Natural killer cell treated with Interleukin-12 subunit alpha and Interleukin-12 subunit beta and Interleukin-15 and Interleukin-18, amount 100 ng/mL, for 72 hours (primary cell): ENCODE results near the gene LIMCH1. TPM values are rescaled to one million over a fixed set of nuclear protein-coding genes. Genes with fewer than 3 reads are reported as not detected.

ENCODE experiments used
- ATAC-seq, 2 donors: fragments of 150-1000 bp; cut with Tn5 transposase in 1 of 2; sonication (Bioruptor Pico), chemical (Tn5 transposase) in 1 of 2; 2 replicates each; pipeline ENCODE4 v1.10.0; 2021
- DNase-seq: peaks from one replicate; pipeline ENCODE4 v3.0.0; 2022; ENCODE audit warnings: low spot score
- H3K27ac Mint-ChIP-seq, 2 donors: 1 replicate in 1 of 2; 2 replicates in 1 of 2; pipeline ENCODE4 v1.8.0; 2022; ENCODE audit warnings: mixed read lengths in 2 of 2, mild to moderate bottlenecking in 1 of 2, moderate library complexity in 1 of 2
- H3K27me3 Mint-ChIP-seq, 2 donors: 1 replicate in 1 of 2; 2 replicates in 1 of 2; pipeline ENCODE4 v1.8.0; 2022; ENCODE audit warnings: mixed read lengths in 2 of 2
- H3K36me3 Mint-ChIP-seq: one replicate; pipeline ENCODE4 v1.8.0; 2022; ENCODE audit warnings: mixed read lengths
- H3K4me1 Mint-ChIP-seq, 2 donors: 1 replicate in 1 of 2; 2 replicates in 1 of 2; pipeline ENCODE4 v1.8.0; 2022; ENCODE audit warnings: low read depth in 2 of 2, mixed read lengths in 2 of 2, mild to moderate bottlenecking in 1 of 2
- H3K4me3 Mint-ChIP-seq: one replicate; pipeline ENCODE4 v1.8.0; 2022; ENCODE audit warnings: mixed read lengths
- H3K9me3 Mint-ChIP-seq: 2 replicates; pipeline ENCODE4 v1.8.0; 2022; ENCODE audit warnings: mixed read lengths
- total RNA-seq, 2 donors: library from RNA; stranded (reverse); gene quantifications; one replicate each; pipeline ENCODE4 v1.2.3, GENCODE V29; 2022

Gene LIMCH1
- total RNA-seq, 2 donors from 2014 or later: not detected

GRCh38 chr4:41590591-41590990 lies 52.6 kb downstream of the LIMCH1 start:
- H3K27me3 Mint-ChIP-seq: peaks cover 4% of the 10 kb centered on the region in 2 donors
- no peak overlapping the region for H3K27ac Mint-ChIP-seq
- H3K4me1 Mint-ChIP-seq: no peaks in the 10 kb centered on the region
- ATAC-seq (no peak), DNase-seq (no peak)
- peaks cover 8% of the 10 kb centered on the region for H3K9me3 Mint-ChIP-seq
- H3K36me3 Mint-ChIP-seq: no peaks in the 10 kb centered on the region
- no peak overlapping the region for H3K4me3 Mint-ChIP-seq

- no peak overlapping the region for H3K27ac Mint-ChIP-seq
- peaks cover 0 to 4% of the 10 kb centered on the region in 2 donors for H3K27me3 Mint-ChIP-seq
- no peaks in the 10 kb centered on the region for H3K36me3 Mint-ChIP-seq
- no peak overlapping the region for H3K4me3 Mint-ChIP-seq
- H3K4me1 Mint-ChIP-seq: no peaks in the 10 kb centered on the region
- ATAC-seq: no peak
- peaks cover 4% of the 10 kb centered on the region for H3K9me3 Mint-ChIP-seq
- DNase-seq: no peak
These were observed 56.5 kb downstream of the LIMCH1 start for GRCh38 chr4:41594432-41594831.

- no peak overlapping the region for H3K27ac Mint-ChIP-seq
- no peaks in the 10 kb centered on the region for H3K36me3 Mint-ChIP-seq
- H3K4me3 Mint-ChIP-seq: no peak overlapping the region
- DNase-seq: no peak
- ATAC-seq: no peak
- H3K9me3 Mint-ChIP-seq: peaks cover 8% of the 10 kb centered on the region
- H3K4me1 Mint-ChIP-seq: no peaks in the 10 kb centered on the region
- H3K27me3 Mint-ChIP-seq: peaks cover 0 to 7% of the 10 kb centered on the region in 2 donors
These were observed 59.5 kb downstream of the LIMCH1 start for GRCh38 chr4:41597494-41597893.

- no peak overlapping the region for H3K27ac Mint-ChIP-seq
- H3K36me3 Mint-ChIP-seq: no peaks in the 10 kb centered on the region
- peaks cover 8% of the 10 kb centered on the region for H3K9me3 Mint-ChIP-seq
- H3K4me3 Mint-ChIP-seq: no peak overlapping the region
- peaks cover 0 to 7% of the 10 kb centered on the region in 2 donors for H3K27me3 Mint-ChIP-seq
- ATAC-seq (no peak), DNase-seq (no peak)
- no peaks in the 10 kb centered on the region for H3K4me1 Mint-ChIP-seq
These were observed 60.6 kb downstream of the LIMCH1 start for GRCh38 chr4:41598580-41598979.

GRCh38 chr4:41599192-41599786 lies 61.3 kb downstream of the LIMCH1 start:
- H3K27me3 Mint-ChIP-seq: peaks cover 0 to 7% of the 10 kb centered on the region in 2 donors
- peaks cover 8% of the 10 kb centered on the region for H3K9me3 Mint-ChIP-seq
- H3K4me1 Mint-ChIP-seq: no peaks in the 10 kb centered on the region
- H3K36me3 Mint-ChIP-seq: no peaks in the 10 kb centered on the region
- no peak overlapping the region for H3K27ac Mint-ChIP-seq
- no peak overlapping the region for H3K4me3 Mint-ChIP-seq
- ATAC-seq (no peak), DNase-seq (no peak)

- Mint-ChIP-seq H3K27me3 (peaks cover 0 to 4% of the 10 kb centered on the region in 2 donors), H3K36me3 (no peaks in the 10 kb centered on the region), H3K9me3 (peaks cover 6% of the 10 kb centered on the region), H3K4me3 (no peak overlapping the region), H3K4me1 (no peaks in the 10 kb centered on the region), H3K27ac (no peak overlapping the region)
- ATAC-seq (no peak), DNase-seq (no peak)
These were observed 62.4 kb downstream of the LIMCH1 start for GRCh38 chr4:41600243-41600912.

GRCh38 chr4:41601025-41601424 lies 63.1 kb downstream of the LIMCH1 start:
- Mint-ChIP-seq H3K9me3 (peaks cover 6% of the 10 kb centered on the region), H3K27ac (no peak overlapping the region), H3K27me3 (peaks cover 0 to 4% of the 10 kb centered on the region in 2 donors), H3K4me1 (no peaks in the 10 kb centered on the region), H3K4me3 (no peak overlapping the region), H3K36me3 (no peaks in the 10 kb centered on the region)
- DNase-seq (no peak), ATAC-seq (no peak)

- no peaks in the 10 kb centered on the region for H3K36me3 Mint-ChIP-seq
- DNase-seq (no peak), ATAC-seq (no peak)
- H3K27me3 Mint-ChIP-seq: peaks cover 0 to 4% of the 10 kb centered on the region in 2 donors
- H3K4me1 Mint-ChIP-seq: no peaks in the 10 kb centered on the region
- no peak overlapping the region for H3K4me3 Mint-ChIP-seq
- peaks cover 6% of the 10 kb centered on the region for H3K9me3 Mint-ChIP-seq
- H3K27ac Mint-ChIP-seq: no peak overlapping the region
These were observed 64.2 kb downstream of the LIMCH1 start for GRCh38 chr4:41602113-41602512.

GRCh38 chr4:41602886-41603498 lies 65.0 kb downstream of the LIMCH1 start:
- no peak overlapping the region for H3K4me3 Mint-ChIP-seq
- H3K4me1 Mint-ChIP-seq: no peaks in the 10 kb centered on the region
- H3K27me3 Mint-ChIP-seq: peaks cover 0 to 4% of the 10 kb centered on the region in 2 donors
- H3K9me3 Mint-ChIP-seq: peaks cover 6% of the 10 kb centered on the region
- no peak overlapping the region for H3K27ac Mint-ChIP-seq
- no peak for ATAC-seq
- no peaks in the 10 kb centered on the region for H3K36me3 Mint-ChIP-seq
- DNase-seq: no peak

- DNase-seq (no peak), ATAC-seq (no peak)
- Mint-ChIP-seq H3K4me1 (no peaks in the 10 kb centered on the region), H3K4me3 (no peak overlapping the region), H3K27me3 (no peaks in the 10 kb centered on the region), H3K36me3 (no peaks in the 10 kb centered on the region), H3K27ac (no peak overlapping the region), H3K9me3 (no peaks in the 10 kb centered on the region)
These were observed 71.9 kb downstream of the LIMCH1 start for GRCh38 chr4:41609851-41610250.

GRCh38 chr4:41610474-41610873 lies 72.5 kb downstream of the LIMCH1 start:
- no peaks in the 10 kb centered on the region for H3K36me3 Mint-ChIP-seq
- DNase-seq: no peak
- H3K4me3 Mint-ChIP-seq: no peak overlapping the region
- no peaks in the 10 kb centered on the region for H3K9me3 Mint-ChIP-seq
- no peak for ATAC-seq
- no peak overlapping the region for H3K27ac Mint-ChIP-seq
- H3K4me1 Mint-ChIP-seq: no peaks in the 10 kb centered on the region
- H3K27me3 Mint-ChIP-seq: no peaks in the 10 kb centered on the region

- no peak overlapping the region for H3K4me3 Mint-ChIP-seq
- ATAC-seq: no peak
These were observed 73.3 kb downstream of the LIMCH1 start for GRCh38 chr4:41611124-41611838.

GRCh38 chr4:41611881-41612871 lies 74.2 kb downstream of the LIMCH1 start:
- H3K4me3 Mint-ChIP-seq: no peak overlapping the region
- no peaks in the 10 kb centered on the region for H3K36me3 Mint-ChIP-seq
- no peak for ATAC-seq
- no peak for DNase-seq
- H3K27me3 Mint-ChIP-seq: no peaks in the 10 kb centered on the region
- no peaks in the 10 kb centered on the region for H3K4me1 Mint-ChIP-seq
- no peak overlapping the region for H3K27ac Mint-ChIP-seq
- no peaks in the 10 kb centered on the region for H3K9me3 Mint-ChIP-seq

More at GRCh38 chr4:41611124-41611838, 73.3 kb downstream of the LIMCH1 start:
- no peaks in the 10 kb centered on the region for H3K4me1 Mint-ChIP-seq
- H3K9me3 Mint-ChIP-seq: no peaks in the 10 kb centered on the region
- H3K36me3 Mint-ChIP-seq: no peaks in the 10 kb centered on the region
- no peak overlapping the region for H3K27ac Mint-ChIP-seq
- H3K27me3 Mint-ChIP-seq: no peaks in the 10 kb centered on the region
- DNase-seq: no peak
